OCI-LY7 (cell line): Measurements from ENCODE around the gene YJEFN3. TPM values are rescaled to one million over a fixed set of nuclear protein-coding genes. Genes with fewer than 3 reads are reported as not detected.

Experiments used
- BruUV-seq: library from RNA; stranded (reverse); fragments of 400-500 nt; replicated peaks from 2 replicates; lab custom pipeline; 2021; lab: Mats Ljungman, UMichigan
- CTCF ChIA-PET: fragments of 300-600 bp; sonication (Branson Sonifier 250); formaldehyde crosslinking; loops from one replicate; lab custom pipeline; 2022; ENCODE audit warnings: antibody characterized with exemption; ENCODE audit not compliant: unreplicated experiment; lab: Charles Lee
- POLR2A ChIA-PET: fragments of 300-600 bp; sonication (Branson Sonifier 250); formaldehyde crosslinking; loops from one replicate; lab custom pipeline; 2022; ENCODE audit warnings: antibody characterized with exemption; lab: Charles Lee
- DNase-seq: peaks from one replicate; pipeline ENCODE4 v3.0.0-alpha.2; 2015; ENCODE audit warnings: low spot score
- H2AFZ ChIP-seq: fragments of 200-600 bp; sonication (generic), shearing (Covaris generic); 2 replicates; pipeline ENCODE4 v1.6.1; 2014; ENCODE audit warnings: mild to moderate bottlenecking, antibody characterized with exemption, low read length, moderate library complexity
- H3K27ac ChIP-seq: fragments of 200-600 bp; sonication (generic); 2 replicates; pipeline ENCODE4 v1.5.1; 2014; ENCODE audit warnings: mixed run types, low read depth, mild to moderate bottlenecking, moderate library complexity, low read length, inconsistent platforms; ENCODE audit not compliant: poor library complexity, severe bottlenecking
- H3K36me3 ChIP-seq: fragments of 200-600 bp; sonication (generic); 2 replicates; pipeline ENCODE4 v1.6.1; 2014; ENCODE audit warnings: mild to moderate bottlenecking, antibody characterized with exemption, low read length, moderate library complexity, mixed read lengths; ENCODE audit not compliant: insufficient read depth
- H3K4me1 ChIP-seq: fragments of 200-600 bp; sonication (generic); 2 replicates; pipeline ENCODE4 v1.5.1; 2014; ENCODE audit warnings: mild to moderate bottlenecking, low read length; ENCODE audit not compliant: insufficient read depth, poor library complexity, severe bottlenecking
- H3K4me2 ChIP-seq: fragments of 200-600 bp; sonication (generic); 2 replicates; pipeline ENCODE4 v1.6.1; 2014; ENCODE audit warnings: mild to moderate bottlenecking, low read length
- H3K4me3 ChIP-seq: fragments of 200-600 bp; sonication (generic); 2 replicates; pipeline ENCODE4 v1.5.1; 2014; ENCODE audit warnings: mild to moderate bottlenecking, low read depth, low read length; ENCODE audit not compliant: poor library complexity, severe bottlenecking
- H3K79me2 ChIP-seq: fragments of 200-600 bp; sonication (generic); 2 replicates; pipeline ENCODE4 v1.6.1; 2016; ENCODE audit warnings: low read depth, mild to moderate bottlenecking, low read length, moderate library complexity, mixed read lengths; ENCODE audit not compliant: insufficient read depth
- H3K9me2 ChIP-seq: fragments of 200-600 bp; sonication (generic); 2 replicates; pipeline ENCODE4 v1.6.1; 2016; ENCODE audit warnings: mild to moderate bottlenecking, low read length, mixed read lengths; ENCODE audit not compliant: insufficient read depth
- H3K9me3 ChIP-seq: fragments of 200-600 bp; sonication (generic); 2 replicates; pipeline ENCODE4 v1.6.1; 2014; ENCODE audit warnings: mild to moderate bottlenecking, mixed run types, low read length, mixed read lengths
- H4K20me1 ChIP-seq: fragments of 200-600 bp; sonication (generic); 2 replicates; pipeline ENCODE4 v1.6.1; 2014; ENCODE audit warnings: mild to moderate bottlenecking, antibody characterized with exemption, low read length, moderate library complexity, mixed read lengths; ENCODE audit not compliant: insufficient read depth
- EZH2phosphoT487 ChIP-seq: fragments of 200-600 bp; sonication (generic); IDR thresholded peaks from 2 replicates; pipeline ENCODE4 v1.6.1; 2018; ENCODE audit warnings: low read depth, borderline replicate concordance, mild to moderate bottlenecking, mixed run types, antibody characterized with exemption, low read length, moderate library complexity, mixed read lengths
- intact Hi-C: fragments of 100-400 bp; cut with micrococcal nuclease; formaldehyde crosslinking; loops from one replicate; pipeline ENCODE4 v1.10.0; 2022; ENCODE audit not compliant: unreplicated experiment
- total RNA-seq, 2 experiments: library from RNA; depleted of rRNA in 1 of 2; stranded (reverse); fragments of >200 nt in 1 of 2; shearing (Covaris generic) in 1 of 2; gene quantifications; 2 replicates each; pipeline ENCODE4 v1.2.3, GENCODE V29; 2014 to 2022
- TF ChIP-seq, protein P1 (sequence below): fragments of 200-600 bp; sonication (generic); conservative IDR thresholded peaks from 2 replicates; pipeline ENCODE4 v1.5.1; 2014; ENCODE audit warnings: mild to moderate bottlenecking, antibody characterized with exemption, low read length, moderate library complexity, mixed read lengths

Gene YJEFN3
- total RNA-seq, 2 experiments from 2014 or later: 5.4 to 35.3 TPM

DNA sequence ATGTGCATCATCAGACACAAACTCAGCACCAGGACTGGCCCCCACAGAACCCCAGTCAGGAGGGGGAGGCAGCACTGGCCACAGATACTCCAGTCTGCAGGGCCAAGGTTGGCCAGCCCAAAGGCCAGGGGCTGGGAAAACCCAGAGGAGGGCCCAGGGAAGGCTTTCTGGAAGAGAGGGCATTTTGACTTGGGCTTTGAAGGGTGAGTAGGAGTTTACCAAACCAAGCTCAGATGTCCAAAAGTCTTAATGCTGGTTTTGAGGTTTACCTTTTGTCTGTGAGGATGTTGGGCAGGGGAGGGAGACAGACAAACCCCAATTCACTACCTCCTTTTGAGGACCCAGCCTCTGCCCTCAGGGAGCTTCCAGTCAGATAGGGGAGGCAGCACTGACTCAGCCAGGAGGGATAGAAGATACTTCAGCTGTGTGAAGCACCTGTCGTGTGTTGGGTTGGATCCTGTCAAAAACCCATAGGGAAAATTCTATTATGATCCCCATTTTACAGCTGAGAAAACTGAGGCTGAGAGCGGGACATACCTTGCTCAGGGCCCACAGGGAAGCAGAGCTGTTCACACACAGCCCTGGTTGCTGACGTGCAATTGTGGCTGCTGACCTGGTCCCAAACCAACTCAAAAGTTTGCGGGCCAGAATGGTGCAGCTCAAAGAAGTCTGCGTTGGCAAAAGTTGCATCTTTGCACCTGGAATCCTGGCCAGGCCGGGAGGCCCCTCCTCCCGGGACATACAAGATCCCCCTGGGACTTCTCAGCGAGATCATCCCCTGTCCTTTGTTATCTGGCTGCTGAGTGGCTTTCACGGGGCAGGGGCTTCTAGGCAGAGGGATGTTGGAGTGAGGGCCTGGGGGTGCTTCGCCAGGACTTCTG, 22.5 kb downstream of the YJEFN3 start:
- Histone ChIP-seq H3K4me2 (no peak overlapping the region), H3K9me3 (no peaks in the 10 kb centered on the region), H3K36me3 (no peaks in the 10 kb centered on the region), H4K20me1 (no peaks in the 10 kb centered on the region), H2AFZ (no peak overlapping the region), H3K79me2 (no peaks in the 10 kb centered on the region), H3K4me3 (no peak overlapping the region), H3K9me2 (no peaks in the 10 kb centered on the region), H3K4me1 (no peaks in the 10 kb centered on the region), H3K27ac (no peak overlapping the region)
- DNase-seq: no peak
- intact Hi-C loops: no loop called here
- TF ChIP-seq, protein P1, sequence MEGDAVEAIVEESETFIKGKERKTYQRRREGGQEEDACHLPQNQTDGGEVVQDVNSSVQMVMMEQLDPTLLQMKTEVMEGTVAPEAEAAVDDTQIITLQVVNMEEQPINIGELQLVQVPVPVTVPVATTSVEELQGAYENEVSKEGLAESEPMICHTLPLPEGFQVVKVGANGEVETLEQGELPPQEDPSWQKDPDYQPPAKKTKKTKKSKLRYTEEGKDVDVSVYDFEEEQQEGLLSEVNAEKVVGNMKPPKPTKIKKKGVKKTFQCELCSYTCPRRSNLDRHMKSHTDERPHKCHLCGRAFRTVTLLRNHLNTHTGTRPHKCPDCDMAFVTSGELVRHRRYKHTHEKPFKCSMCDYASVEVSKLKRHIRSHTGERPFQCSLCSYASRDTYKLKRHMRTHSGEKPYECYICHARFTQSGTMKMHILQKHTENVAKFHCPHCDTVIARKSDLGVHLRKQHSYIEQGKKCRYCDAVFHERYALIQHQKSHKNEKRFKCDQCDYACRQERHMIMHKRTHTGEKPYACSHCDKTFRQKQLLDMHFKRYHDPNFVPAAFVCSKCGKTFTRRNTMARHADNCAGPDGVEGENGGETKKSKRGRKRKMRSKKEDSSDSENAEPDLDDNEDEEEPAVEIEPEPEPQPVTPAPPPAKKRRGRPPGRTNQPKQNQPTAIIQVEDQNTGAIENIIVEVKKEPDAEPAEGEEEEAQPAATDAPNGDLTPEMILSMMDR: no peak
- no peak for TF ChIP-seq EZH2phosphoT487
- CTCF ChIA-PET: no interaction called here
- POLR2A ChIA-PET: interaction anchor here (0.5 kb wide), 1 partner anchor 383 kb away, joined by 5 read pairs; no protein-coding TSS in a partner anchor
- BruUV-seq: no TSS peak

DNA sequence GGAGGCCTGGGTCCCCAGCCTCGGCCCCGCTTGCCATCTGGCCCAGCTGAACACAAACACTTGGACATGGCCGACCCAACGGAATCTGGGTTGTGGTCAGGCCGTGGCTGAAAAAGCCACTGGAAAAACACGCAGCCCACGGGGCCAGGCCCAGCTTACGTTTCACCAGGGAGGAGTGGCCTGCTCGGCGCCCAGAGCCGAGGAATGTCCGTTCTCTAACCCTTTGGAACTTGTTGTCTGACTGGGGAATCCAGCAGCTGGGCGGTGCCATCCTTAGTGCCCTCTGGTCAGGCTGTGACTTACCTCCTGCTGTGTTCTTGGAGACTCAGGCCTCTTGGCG, 23.1 kb downstream of the YJEFN3 start:
- Histone ChIP-seq H3K9me3 (no peaks in the 10 kb centered on the region), H3K4me2 (no peak overlapping the region), H2AFZ (no peak overlapping the region), H3K27ac (no peak overlapping the region), H3K4me1 (no peaks in the 10 kb centered on the region), H3K79me2 (no peaks in the 10 kb centered on the region), H3K4me3 (no peak overlapping the region), H3K9me2 (no peaks in the 10 kb centered on the region), H4K20me1 (no peaks in the 10 kb centered on the region), H3K36me3 (no peaks in the 10 kb centered on the region)
- no peak for TF ChIP-seq EZH2phosphoT487
- TF ChIP-seq, protein P1: no peak
- CTCF ChIA-PET: no interaction called here
- POLR2A ChIA-PET: interaction anchor here (0.5 kb wide), 1 partner anchor 383 kb away, joined by 5 read pairs; no protein-coding TSS in a partner anchor
- no peak for DNase-seq
- BruUV-seq: no TSS peak
- intact Hi-C loops: no loop called here

DNA sequence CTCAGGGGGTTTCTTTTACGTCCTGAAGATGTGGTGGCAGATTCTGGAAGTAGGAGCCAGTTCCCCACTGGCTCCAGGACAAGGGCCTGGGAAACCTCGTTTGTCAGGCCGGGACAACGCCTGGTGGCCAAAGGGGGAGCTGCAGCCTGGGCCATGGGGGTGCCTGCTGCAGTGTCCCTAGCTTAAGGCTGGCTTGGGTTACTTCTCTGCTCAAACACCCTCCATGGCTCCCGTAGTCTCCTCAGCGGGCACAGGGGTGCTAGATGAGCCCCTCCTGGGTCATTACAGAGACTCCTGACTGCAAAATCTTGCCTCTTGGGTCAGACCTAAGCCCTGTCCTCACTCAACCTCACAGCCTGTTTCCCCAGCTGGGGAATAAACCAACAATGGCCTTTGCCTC, 24.1 kb downstream of the YJEFN3 start:
- CTCF ChIA-PET: interaction anchor here (0.5 to 0.6 kb wide), 2 partner anchors 23 to 184 kb away, joined by 3 read pairs; no protein-coding TSS in a partner anchor
- Histone ChIP-seq H3K4me2 (no peak overlapping the region), H3K9me3 (no peaks in the 10 kb centered on the region), H2AFZ (no peak overlapping the region), H3K79me2 (no peaks in the 10 kb centered on the region), H3K4me1 (no peaks in the 10 kb centered on the region), H3K36me3 (no peaks in the 10 kb centered on the region), H3K9me2 (no peaks in the 10 kb centered on the region), H3K4me3 (no peak overlapping the region), H3K27ac (no peak overlapping the region), H4K20me1 (no peaks in the 10 kb centered on the region)
- peak; percentile 19 for DNase-seq
- intact Hi-C loops: no loop called here
- TF ChIP-seq EZH2phosphoT487: no peak
- TF ChIP-seq, protein P1: peak; percentile 46
- POLR2A ChIA-PET: interaction anchor here (0.6 kb wide), 2 partner anchors 12 to 151 kb away, joined by 3 to 4 read pairs; no protein-coding TSS in a partner anchor
- BruUV-seq: no TSS peak
